ENCODE measurements around the gene ANKRD63.

ANKRD63 gene

GRCh38 chr15:40296561-40297230 is 13.8 kb upstream of the ANKRD63 start:
- DNase-seq (ENCODE audit: low spot score): no peak
- no peak overlapping the region for H3K27ac ChIP-seq
- H3K4me3 ChIP-seq: no peak overlapping the region
- TF ChIP-seq CTCF (IDR thresholded peaks at IDR 0.05): no peak

- Histone ChIP-seq H3K4me3 (no peak overlapping the region), H3K27ac (no peak overlapping the region)
- no peak for TF ChIP-seq CTCF (IDR thresholded peaks at IDR 0.05)
- no peak for DNase-seq (ENCODE audit: low spot score)
These were observed 13.2 kb upstream of the ANKRD63 start for GRCh38 chr15:40295877-40296560.

GRCh38 chr15:40295297-40295696 is 12.4 kb upstream of the ANKRD63 start:
- DNase-seq (ENCODE audit: low spot score): no peak
- no peak overlapping the region for H3K4me3 ChIP-seq
- H3K27ac ChIP-seq: no peak overlapping the region
- no peak for TF ChIP-seq CTCF (IDR thresholded peaks at IDR 0.05)

GRCh38 chr15:40293905-40294895 is 11.3 kb upstream of the ANKRD63 start:
- Histone ChIP-seq H3K4me3 (no peak overlapping the region), H3K27ac (no peak overlapping the region)
- no peak for DNase-seq (ENCODE audit: low spot score)
- TF ChIP-seq CTCF (IDR thresholded peaks at IDR 0.05): no peak

GRCh38 chr15:40293006-40293405 is 10.1 kb upstream of the ANKRD63 start:
- DNase-seq (ENCODE audit: low spot score): no peak
- Histone ChIP-seq H3K27ac (no peak overlapping the region), H3K4me3 (no peak overlapping the region)

GRCh38 chr15:40292246-40292645 is 9.4 kb upstream of the ANKRD63 start:
- DNase-seq (ENCODE audit: low spot score): no peak

More at GRCh38 chr15:40293006-40293405, 10.1 kb upstream of the ANKRD63 start:
- no peak for TF ChIP-seq CTCF (IDR thresholded peaks at IDR 0.05)

More at GRCh38 chr15:40292246-40292645, 9.4 kb upstream of the ANKRD63 start:
- H3K4me3 ChIP-seq: no peak overlapping the region
- TF ChIP-seq CTCF (IDR thresholded peaks at IDR 0.05): no peak
- no peak overlapping the region for H3K27ac ChIP-seq

Measured in coronary artery (tissue), 2 donors.